AG04450 (cell line): ENCODE measurements around the gene WDR70. TPM values are rescaled to one million over a fixed set of nuclear protein-coding genes. Genes with fewer than 3 reads are reported as not detected.

ENCODE experiments used
- CTCF ChIA-PET: fragments of 300-600, 350-600 bp; formaldehyde crosslinking; extraction: SDS; loops from one replicate; lab custom pipeline; 2022; ENCODE audit warnings: antibody characterized with exemption, inconsistent platforms; lab: Charles Lee
- POLR2A ChIA-PET: fragments of 350-600 bp; formaldehyde crosslinking; extraction: SDS; loops from one replicate; lab custom pipeline; 2021; ENCODE audit warnings: antibody characterized with exemption, inconsistent platforms; lab: Yijun Ruan, JAX
- DNase-seq: peaks from one replicate; pipeline ENCODE4 v3.0.0-alpha.2; 2011; ENCODE audit warnings: low read depth, low spot score
- H3K27ac ChIP-seq: one replicate; pipeline ENCODE4 v1.5.1; 2012; ENCODE audit warnings: low read depth, low read length, control low read depth
- H3K27me3 ChIP-seq: one replicate; pipeline ENCODE4 v1.6.0; 2012; ENCODE audit warnings: low read length; ENCODE audit not compliant: control insufficient read depth, insufficient read depth
- H3K4me3 ChIP-seq: 2 replicates; pipeline ENCODE4 v1.5.1; 2011; ENCODE audit warnings: mild to moderate bottlenecking, low read depth, low read length, control low read depth
- H3K9me3 ChIP-seq: 2 replicates; pipeline ENCODE4 v1.5.1; 2012; ENCODE audit warnings: low read length; ENCODE audit not compliant: control insufficient read depth, insufficient read depth
- CTCF ChIP-seq: IDR thresholded peaks from 2 replicates; pipeline ENCODE4 v1.5.1; 2011; ENCODE audit warnings: low read depth, low read length, control low read depth, inconsistent platforms
- polyA plus RNA-seq: library from polyadenylated mRNA; depleted of rRNA; stranded (reverse); fragments of >200 nt; gene quantifications from 2 replicates; pipeline ENCODE4 v1.2.3, GENCODE V29; 2011; rRNA removed
- small RNA-seq: library from RNA; depleted of rRNA; stranded (forward); fragments of <200 nt; gene quantifications from one replicate; pipeline ENCODE3, GENCODE V24; 2012; ENCODE audit warnings: low read depth; ENCODE audit not compliant: insufficient read length

WDR70 gene
- polyA plus RNA-seq, 1 experiment, result 38.5 TPM

GRCh38 chr5:37801521-37801920 is 422.4 kb downstream of the WDR70 start:
- Histone ChIP-seq H3K27ac (no peak overlapping the region), H3K27me3 (no peaks in the 10 kb centered on the region), H3K9me3 (no peaks in the 10 kb centered on the region; the same call in 1 of the 2 replicates), H3K4me3 (no peak overlapping the region)
- TF ChIP-seq CTCF, result no peak
- DNase-seq, result no peak
- POLR2A ChIA-PET, result no interaction called here
- CTCF ChIA-PET, result interaction anchor here (1.2 kb wide), 1 partner anchor 392 kb away, joined by 5 read pairs; no protein-coding TSS in a partner anchor

Small RNAs within 50 kb of the gene (small RNA-seq; reads per million reads assigned to genes)
- gene RNU6-1190P (not detected), gene RNU6-484P (not detected)

Other genes with a start within 250 kb of the WDR70 start
- gene CPLANE1, start 129.9 kb upstream of the WDR70 start, polyA plus RNA-seq, result 11.5 and 18.5 TPM in 2 replicates
- 15.1 and 18.5 TPM in 2 replicates for gene NUP155, start 8.2 kb upstream of the WDR70 start, polyA plus RNA-seq